Osteocyte (in vitro differentiated cells): ENCODE data around the gene TNFRSF9. TPM values are rescaled to one million over a fixed set of nuclear protein-coding genes. Genes with fewer than 3 reads are reported as not detected.

ENCODE experiments used
- DNase-seq: peaks from one replicate; pipeline ENCODE4 v3.0.0; 2021; ENCODE audit warnings: mixed read lengths; ENCODE audit not compliant: unreplicated experiment; ENCODE audit errors: extremely low spot score
- H3K27ac Mint-ChIP-seq: one replicate; pipeline ENCODE4 v1.8.0; 2021; ENCODE audit warnings: mild to moderate bottlenecking, mixed read lengths; ENCODE audit not compliant: unreplicated experiment
- H3K27me3 Mint-ChIP-seq: one replicate; pipeline ENCODE4 v1.8.0; 2021; ENCODE audit warnings: mixed read lengths; ENCODE audit not compliant: unreplicated experiment
- H3K36me3 Mint-ChIP-seq: one replicate; pipeline ENCODE4 v1.8.0; 2021; ENCODE audit warnings: mixed read lengths; ENCODE audit not compliant: unreplicated experiment
- H3K4me1 Mint-ChIP-seq: one replicate; pipeline ENCODE4 v1.8.0; 2021; ENCODE audit warnings: mixed read lengths; ENCODE audit not compliant: unreplicated experiment
- H3K4me3 Mint-ChIP-seq: one replicate; pipeline ENCODE4 v1.8.0; 2021; ENCODE audit warnings: mild to moderate bottlenecking, moderate library complexity, mixed read lengths; ENCODE audit not compliant: unreplicated experiment
- H3K9me3 Mint-ChIP-seq: one replicate; pipeline ENCODE4 v1.8.0; 2021; ENCODE audit warnings: mixed read lengths; ENCODE audit not compliant: unreplicated experiment
- total RNA-seq: library from RNA; stranded (reverse); gene quantifications from 2 replicates; pipeline ENCODE4 v1.2.1, GENCODE V29; 2021
- TF ChIP-seq, protein P1 (sequence below): fragments of 200-600 bp; sonication (generic); IDR thresholded peaks from 2 replicates; pipeline ENCODE4 v1.5.0; 2021; ENCODE audit warnings: antibody characterized with exemption, mild to moderate bottlenecking, moderate library complexity

The TNFRSF9 gene
- total RNA-seq, 1 donor from 2014 or later: not detected

DNA sequence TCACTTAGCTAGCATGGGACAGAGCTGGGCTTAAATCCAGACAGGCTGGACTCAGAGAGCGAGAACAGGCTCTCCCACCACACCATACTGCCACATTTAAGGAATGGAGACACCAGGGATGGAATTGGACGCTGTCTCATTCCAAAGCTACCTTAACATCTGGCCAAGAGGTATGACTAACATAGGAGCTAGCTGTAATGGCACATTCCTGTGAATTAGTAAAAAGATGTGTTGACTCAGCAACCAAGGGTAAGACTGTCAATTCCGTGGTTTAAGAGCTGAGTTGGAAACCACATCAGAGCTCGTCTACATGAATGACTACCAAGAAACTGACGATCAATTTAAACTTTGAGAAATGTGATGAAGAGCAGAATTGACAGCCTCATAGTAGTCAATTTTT lies 8.3 kb upstream of the TNFRSF9 start:
- Mint-ChIP-seq H3K27ac (no peak overlapping the region), H3K4me1 (peaks cover 1% of the 10 kb centered on the region), H3K27me3 (peaks cover 6% of the 10 kb centered on the region), H3K36me3 (no peaks in the 10 kb centered on the region), H3K4me3 (no peak overlapping the region), H3K9me3 (no peaks in the 10 kb centered on the region)
- TF ChIP-seq, protein P1, sequence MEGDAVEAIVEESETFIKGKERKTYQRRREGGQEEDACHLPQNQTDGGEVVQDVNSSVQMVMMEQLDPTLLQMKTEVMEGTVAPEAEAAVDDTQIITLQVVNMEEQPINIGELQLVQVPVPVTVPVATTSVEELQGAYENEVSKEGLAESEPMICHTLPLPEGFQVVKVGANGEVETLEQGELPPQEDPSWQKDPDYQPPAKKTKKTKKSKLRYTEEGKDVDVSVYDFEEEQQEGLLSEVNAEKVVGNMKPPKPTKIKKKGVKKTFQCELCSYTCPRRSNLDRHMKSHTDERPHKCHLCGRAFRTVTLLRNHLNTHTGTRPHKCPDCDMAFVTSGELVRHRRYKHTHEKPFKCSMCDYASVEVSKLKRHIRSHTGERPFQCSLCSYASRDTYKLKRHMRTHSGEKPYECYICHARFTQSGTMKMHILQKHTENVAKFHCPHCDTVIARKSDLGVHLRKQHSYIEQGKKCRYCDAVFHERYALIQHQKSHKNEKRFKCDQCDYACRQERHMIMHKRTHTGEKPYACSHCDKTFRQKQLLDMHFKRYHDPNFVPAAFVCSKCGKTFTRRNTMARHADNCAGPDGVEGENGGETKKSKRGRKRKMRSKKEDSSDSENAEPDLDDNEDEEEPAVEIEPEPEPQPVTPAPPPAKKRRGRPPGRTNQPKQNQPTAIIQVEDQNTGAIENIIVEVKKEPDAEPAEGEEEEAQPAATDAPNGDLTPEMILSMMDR: no peak
- no peak for DNase-seq

- H3K36me3 Mint-ChIP-seq: no peaks in the 10 kb centered on the region
- peaks cover 22% of the 10 kb centered on the region for H3K4me1 Mint-ChIP-seq
- TF ChIP-seq, protein P1: no peak
- no peaks in the 10 kb centered on the region for H3K9me3 Mint-ChIP-seq
- no peak overlapping the region for H3K27ac Mint-ChIP-seq
- peaks cover 43% of the 10 kb centered on the region for H3K27me3 Mint-ChIP-seq
- H3K4me3 Mint-ChIP-seq: peak overlapping the region; percentile 58
- DNase-seq: no peak
Observed at GRCh38 chr1:7943251-7943650, 2.6 kb upstream of the TNFRSF9 start.

- Mint-ChIP-seq H3K27me3 (peaks cover 50% of the 10 kb centered on the region), H3K27ac (no peak overlapping the region), H3K36me3 (no peaks in the 10 kb centered on the region), H3K4me3 (peak overlapping the region; percentile 58), H3K9me3 (no peaks in the 10 kb centered on the region), H3K4me1 (peaks cover 22% of the 10 kb centered on the region)
- DNase-seq: peak; percentile 86
- TF ChIP-seq, protein P1: peak; percentile 46
Observed at GRCh38 chr1:7942214-7942921, 1.7 kb upstream of the TNFRSF9 start.

DNA sequence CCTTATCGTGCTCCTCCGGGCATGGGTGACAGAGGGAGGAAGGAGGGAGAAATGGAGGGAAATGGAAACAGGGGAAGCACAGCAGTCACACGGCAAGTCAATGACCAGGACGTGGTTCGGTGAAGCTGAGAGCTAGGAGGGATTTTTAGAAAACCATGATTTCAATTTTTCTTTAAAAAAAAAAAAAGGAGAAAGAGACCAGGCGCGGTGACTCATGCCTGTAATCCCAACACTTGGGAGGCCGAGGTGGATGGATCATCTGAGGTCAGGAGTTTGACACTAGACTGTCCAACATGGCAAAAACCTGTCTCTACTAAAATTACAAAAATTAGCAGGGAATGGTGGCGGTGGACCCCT lies 776 bp upstream of the TNFRSF9 start:
- no peak overlapping the region for H3K27ac Mint-ChIP-seq
- H3K4me3 Mint-ChIP-seq: peak overlapping the region; percentile 38
- H3K9me3 Mint-ChIP-seq: no peaks in the 10 kb centered on the region
- no peaks in the 10 kb centered on the region for H3K36me3 Mint-ChIP-seq
- peaks cover 57% of the 10 kb centered on the region for H3K27me3 Mint-ChIP-seq
- DNase-seq: no peak
- TF ChIP-seq, protein P1: no peak
- peaks cover 22% of the 10 kb centered on the region for H3K4me1 Mint-ChIP-seq

DNA sequence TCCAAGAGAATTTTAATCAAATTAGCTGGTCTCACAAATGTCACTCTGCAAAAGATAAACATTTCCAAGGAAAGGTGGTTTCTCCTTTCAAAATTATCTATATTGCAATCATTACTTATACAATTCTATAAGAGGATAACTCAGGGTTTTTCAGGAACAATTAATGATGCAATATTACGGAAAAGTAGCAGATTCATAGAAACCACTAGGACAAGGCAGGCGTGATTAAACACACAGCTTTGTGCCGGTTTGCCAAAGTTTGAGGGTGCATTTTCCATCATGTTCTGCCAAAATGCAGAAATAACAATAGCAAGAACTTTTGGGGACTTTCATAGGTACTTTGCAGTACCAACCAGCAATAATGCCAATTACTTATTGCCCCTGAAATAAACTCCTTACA lies 605 bp downstream of the TNFRSF9 start:
- DNase-seq: no peak
- no peaks in the 10 kb centered on the region for H3K9me3 Mint-ChIP-seq
- H3K4me1 Mint-ChIP-seq: peaks cover 22% of the 10 kb centered on the region
- TF ChIP-seq, protein P1: no peak
- peaks cover 68% of the 10 kb centered on the region for H3K27me3 Mint-ChIP-seq
- H3K4me3 Mint-ChIP-seq: no peak overlapping the region
- H3K27ac Mint-ChIP-seq: no peak overlapping the region
- no peaks in the 10 kb centered on the region for H3K36me3 Mint-ChIP-seq
